WTC11 (cell line): ENCODE measurements around the gene ZNF423.

ENCODE experiments used
- CREM ChIP-seq: sonication (generic); formaldehyde crosslinking; IDR thresholded peaks from 2 replicates; pipeline ENCODE4 v1.8.1; 2022; ENCODE audit warnings: mild to moderate bottlenecking, missing genetic modification reagents, moderate library complexity
- ELF4 ChIP-seq: sonication (generic); formaldehyde crosslinking; IDR thresholded peaks from 2 replicates; pipeline ENCODE4 v1.8.1; 2022; ENCODE audit warnings: low read depth, mild to moderate bottlenecking, moderate library complexity, missing genetic modification reagents
- FOXJ3 ChIP-seq: sonication (generic); formaldehyde crosslinking; IDR thresholded peaks from 2 replicates; pipeline ENCODE4 v1.9.0; 2021; ENCODE audit warnings: missing genetic modification reagents, mild to moderate bottlenecking, borderline replicate concordance
- FOXP1 ChIP-seq: sonication (generic); formaldehyde crosslinking; IDR thresholded peaks from 2 replicates; pipeline ENCODE4 v1.8.0; 2022; ENCODE audit warnings: missing genetic modification reagents, mild to moderate bottlenecking, moderate library complexity, borderline replicate concordance
- FOXP4 ChIP-seq: sonication (generic); formaldehyde crosslinking; IDR thresholded peaks from 2 replicates; pipeline ENCODE4 v1.8.0; 2022; ENCODE audit warnings: mild to moderate bottlenecking, missing genetic modification reagents
- MXD4 ChIP-seq: fragments of 250-450 bp; sonication (Bioruptor Pico); IDR thresholded peaks from 2 replicates; pipeline ENCODE4 v1.8.0; 2021; ENCODE audit warnings: mild to moderate bottlenecking, moderate library complexity, borderline replicate concordance
- NR2C2 ChIP-seq: sonication (generic); formaldehyde crosslinking; IDR thresholded peaks from 2 replicates; pipeline ENCODE4 v1.8.0; 2022; ENCODE audit warnings: mild to moderate bottlenecking, missing genetic modification reagents
- NR3C1 ChIP-seq: sonication (generic); formaldehyde crosslinking; conservative IDR thresholded peaks from 2 replicates; pipeline ENCODE4 v1.8.1; 2023; ENCODE audit warnings: low read depth, mild to moderate bottlenecking, missing genetic modification reagents
- SP1 ChIP-seq: sonication (generic); formaldehyde crosslinking; conservative IDR thresholded peaks from 2 replicates; pipeline ENCODE4 v1.8.1; 2022; ENCODE audit warnings: missing genetic modification reagents
- TEAD4 ChIP-seq: sonication (generic); formaldehyde crosslinking; IDR thresholded peaks from 2 replicates; pipeline ENCODE4 v1.8.0; 2022; ENCODE audit warnings: mild to moderate bottlenecking, missing genetic modification reagents
- ZNF138 ChIP-seq: sonication (generic); formaldehyde crosslinking; conservative IDR thresholded peaks from 2 replicates; pipeline ENCODE4 v1.8.1; 2022; ENCODE audit warnings: mild to moderate bottlenecking, moderate library complexity, missing genetic modification reagents
- ZNF317 ChIP-seq: sonication (generic); formaldehyde crosslinking; IDR thresholded peaks from 2 replicates; pipeline ENCODE4 v1.8.1; 2023; ENCODE audit warnings: low read depth, mild to moderate bottlenecking, moderate library complexity, missing genetic modification reagents, borderline replicate concordance
- TF ChIP-seq, protein P1 (sequence below): fragments of 200-600 bp; IDR thresholded peaks from 2 replicates; pipeline ENCODE4 v1.8.0; 2022; ENCODE audit warnings: antibody characterized with exemption
- TF ChIP-seq, protein P2 (sequence below): sonication (generic); formaldehyde crosslinking; IDR thresholded peaks from 2 replicates; pipeline ENCODE4 v1.8.0; 2022; ENCODE audit warnings: mild to moderate bottlenecking, missing genetic modification reagents

DNA sequence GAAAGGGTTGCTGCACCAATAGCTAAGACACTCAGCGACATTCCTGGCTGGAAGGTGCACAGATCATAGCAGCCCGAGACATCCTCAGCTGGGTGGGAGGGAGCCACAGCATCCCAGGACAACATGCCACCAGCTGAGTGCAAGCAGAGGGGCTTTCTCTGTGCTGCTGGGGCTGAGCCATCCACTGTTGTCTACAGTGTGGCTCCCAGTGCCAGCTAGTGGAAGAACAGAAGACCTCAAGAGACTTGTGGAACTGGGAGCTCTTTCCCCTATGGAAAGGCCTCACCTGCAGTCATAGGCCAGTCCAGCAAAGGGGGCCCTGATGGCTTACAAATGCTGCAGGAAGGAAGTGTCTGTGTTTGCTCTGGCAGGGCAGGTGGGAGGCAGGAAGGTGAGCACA, 351.3 kb downstream of the ZNF423 start:
- TF ChIP-seq SP1 (CRISPR knock-in tag) (no peak), ZNF138 (CRISPR knock-in tag) (no peak), FOXP1 (CRISPR knock-in tag) (no peak), TEAD4 (no peak), ELF4 (CRISPR knock-in tag) (no peak), NR3C1 (CRISPR knock-in tag) (no peak), ZNF317 (CRISPR knock-in tag) (no peak), FOXJ3 (CRISPR knock-in tag) (no peak), FOXP4 (CRISPR knock-in tag) (no peak), NR2C2 (no peak), MXD4 (CRISPR knock-in tag) (no peak), CREM (CRISPR knock-in tag) (no peak)
- TF ChIP-seq, protein P1, sequence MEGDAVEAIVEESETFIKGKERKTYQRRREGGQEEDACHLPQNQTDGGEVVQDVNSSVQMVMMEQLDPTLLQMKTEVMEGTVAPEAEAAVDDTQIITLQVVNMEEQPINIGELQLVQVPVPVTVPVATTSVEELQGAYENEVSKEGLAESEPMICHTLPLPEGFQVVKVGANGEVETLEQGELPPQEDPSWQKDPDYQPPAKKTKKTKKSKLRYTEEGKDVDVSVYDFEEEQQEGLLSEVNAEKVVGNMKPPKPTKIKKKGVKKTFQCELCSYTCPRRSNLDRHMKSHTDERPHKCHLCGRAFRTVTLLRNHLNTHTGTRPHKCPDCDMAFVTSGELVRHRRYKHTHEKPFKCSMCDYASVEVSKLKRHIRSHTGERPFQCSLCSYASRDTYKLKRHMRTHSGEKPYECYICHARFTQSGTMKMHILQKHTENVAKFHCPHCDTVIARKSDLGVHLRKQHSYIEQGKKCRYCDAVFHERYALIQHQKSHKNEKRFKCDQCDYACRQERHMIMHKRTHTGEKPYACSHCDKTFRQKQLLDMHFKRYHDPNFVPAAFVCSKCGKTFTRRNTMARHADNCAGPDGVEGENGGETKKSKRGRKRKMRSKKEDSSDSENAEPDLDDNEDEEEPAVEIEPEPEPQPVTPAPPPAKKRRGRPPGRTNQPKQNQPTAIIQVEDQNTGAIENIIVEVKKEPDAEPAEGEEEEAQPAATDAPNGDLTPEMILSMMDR = no peak
- TF ChIP-seq, protein P2, sequence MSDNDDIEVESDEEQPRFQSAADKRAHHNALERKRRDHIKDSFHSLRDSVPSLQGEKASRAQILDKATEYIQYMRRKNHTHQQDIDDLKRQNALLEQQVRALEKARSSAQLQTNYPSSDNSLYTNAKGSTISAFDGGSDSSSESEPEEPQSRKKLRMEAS (CRISPR knock-in tag) = no peak
